Measurements from ENCODE around the gene SH3BGR.

SH3BGR gene

GRCh38 chr21:39441502-39442475 lies 10.0 kb upstream of the SH3BGR start:
- WGBS, result 67% methylated on average over 10 of the region's 13 CpGs
- H3K4me1 ChIP-seq (ENCODE audit: insufficient read depth, low read length), result peaks cover 17% of the 10 kb centered on the region

GRCh38 chr21:39444421-39445180 lies 7.2 kb upstream of the SH3BGR start:
- Histone ChIP-seq H3K9me3 (ENCODE audit: insufficient read depth, low read depth, low read length) (no peaks in the 10 kb centered on the region), H3K9ac (ENCODE audit: low read depth, low read length) (peak overlapping the region; percentile 71), H3K27ac (ENCODE audit: low read depth, low read length) (no peak overlapping the region), H3K4me3 (ENCODE audit: low read length) (peak overlapping the region; percentile 90), H3K36me3 (ENCODE audit: insufficient read depth, low read length) (no peaks in the 10 kb centered on the region), H3K27me3 (ENCODE audit: insufficient read depth, low read length) (no peaks in the 10 kb centered on the region; the same call in none of the 2 replicates), H3K4me1 (ENCODE audit: insufficient read depth, low read length) (peaks cover 17% of the 10 kb centered on the region)
- 25% methylated on average over 15 of the region's 15 CpGs for WGBS

More at GRCh38 chr21:39441502-39442475, 10.0 kb upstream of the SH3BGR start:
- H3K9me3 ChIP-seq (ENCODE audit: insufficient read depth, low read depth, low read length), result no peaks in the 10 kb centered on the region
- no peak overlapping the region for H3K27ac ChIP-seq (ENCODE audit: low read depth, low read length)
- no peaks in the 10 kb centered on the region for H3K36me3 ChIP-seq (ENCODE audit: insufficient read depth, low read length)
- no peaks in the 10 kb centered on the region; the same call in none of the 2 replicates for H3K27me3 ChIP-seq (ENCODE audit: insufficient read depth, low read length)
- H3K9ac ChIP-seq (ENCODE audit: low read depth, low read length), result no peak overlapping the region
- H3K4me3 ChIP-seq (ENCODE audit: low read length), result no peak overlapping the region

- Histone ChIP-seq H3K9me3 (ENCODE audit: insufficient read depth, low read depth, low read length) (no peaks in the 10 kb centered on the region), H3K4me3 (ENCODE audit: low read length) (peak within 1 kb of the TSS; percentile 90), H3K36me3 (ENCODE audit: insufficient read depth, low read length) (no peaks in the 10 kb centered on the region), H3K27ac (ENCODE audit: low read depth, low read length) (peak within 1 kb of the TSS; percentile 66), H3K27me3 (ENCODE audit: insufficient read depth, low read length) (no peaks in the 10 kb centered on the region; the same call in none of the 2 replicates), H3K4me1 (ENCODE audit: insufficient read depth, low read length) (peaks cover 23% of the 10 kb centered on the region), H3K9ac (ENCODE audit: low read depth, low read length) (peak within 1 kb of the TSS; percentile 71)
- WGBS, result under 1% methylated on average over 82 of the region's 83 CpGs
These were observed 6.2 kb upstream of the SH3BGR start, which contains the start of gene LCA5L for GRCh38 chr21:39445321-39446269. Gene LCA5L, minus strand, starts transcription at chr21:39445778. Its CDS starts 17,285 bp downstream, at chr21:39428493.

- no peaks in the 10 kb centered on the region for H3K9me3 ChIP-seq (ENCODE audit: insufficient read depth, low read depth, low read length)
- H3K27me3 ChIP-seq (ENCODE audit: insufficient read depth, low read length), result no peaks in the 10 kb centered on the region; the same call in none of the 2 replicates
- no peak overlapping the region for H3K4me3 ChIP-seq (ENCODE audit: low read length)
- H3K4me1 ChIP-seq (ENCODE audit: insufficient read depth, low read length), result peaks cover 34% of the 10 kb centered on the region
- 96% methylated on average over 7 of the region's 7 CpGs for WGBS
- no peak overlapping the region for H3K9ac ChIP-seq (ENCODE audit: low read depth, low read length)
- no peaks in the 10 kb centered on the region for H3K36me3 ChIP-seq (ENCODE audit: insufficient read depth, low read length)
- no peak overlapping the region for H3K27ac ChIP-seq (ENCODE audit: low read depth, low read length)
These were observed 4.5 kb upstream of the SH3BGR start for GRCh38 chr21:39447264-39447663.

- peak overlapping the region; percentile 32; the same call in 1 of the 2 replicates for H3K9ac ChIP-seq (ENCODE audit: low read depth, low read length)
- H3K27ac ChIP-seq (ENCODE audit: low read depth, low read length), result no peak overlapping the region
- H3K27me3 ChIP-seq (ENCODE audit: insufficient read depth, low read length), result no peaks in the 10 kb centered on the region
- H3K4me3 ChIP-seq (ENCODE audit: low read length), result peak overlapping the region; percentile 38
- peaks cover 26% of the 10 kb centered on the region for H3K4me1 ChIP-seq (ENCODE audit: insufficient read depth, low read length)
- no peaks in the 10 kb centered on the region for H3K9me3 ChIP-seq (ENCODE audit: insufficient read depth, low read depth, low read length)
- WGBS, result 81% methylated on average over 10 of the region's 10 CpGs
- no peaks in the 10 kb centered on the region for H3K36me3 ChIP-seq (ENCODE audit: insufficient read depth, low read length)
These were observed 618 bp downstream of the SH3BGR start for GRCh38 chr21:39452207-39452969.

- Histone ChIP-seq H3K36me3 (ENCODE audit: insufficient read depth, low read length) (no peaks in the 10 kb centered on the region), H3K9ac (ENCODE audit: low read depth, low read length) (no peak overlapping the region), H3K4me3 (ENCODE audit: low read length) (no peak overlapping the region), H3K27ac (ENCODE audit: low read depth, low read length) (no peak overlapping the region), H3K9me3 (ENCODE audit: insufficient read depth, low read depth, low read length) (no peaks in the 10 kb centered on the region), H3K27me3 (ENCODE audit: insufficient read depth, low read length) (no peaks in the 10 kb centered on the region), H3K4me1 (ENCODE audit: insufficient read depth, low read length) (peaks cover 26% of the 10 kb centered on the region)
- WGBS, result 86% methylated on average over 6 of the region's 6 CpGs
These were observed 1.2 kb downstream of the SH3BGR start for GRCh38 chr21:39452970-39453342.

GRCh38 chr21:39453571-39454179 lies 1.9 kb downstream of the SH3BGR start:
- WGBS, result 95% methylated on average over 4 of the region's 4 CpGs
- H3K36me3 ChIP-seq (ENCODE audit: insufficient read depth, low read length), result no peaks in the 10 kb centered on the region
- peaks cover 26% of the 10 kb centered on the region for H3K4me1 ChIP-seq (ENCODE audit: insufficient read depth, low read length)
- no peaks in the 10 kb centered on the region for H3K27me3 ChIP-seq (ENCODE audit: insufficient read depth, low read length)
- H3K9ac ChIP-seq (ENCODE audit: low read depth, low read length), result no peak overlapping the region
- H3K9me3 ChIP-seq (ENCODE audit: insufficient read depth, low read depth, low read length), result no peaks in the 10 kb centered on the region
- no peak overlapping the region for H3K4me3 ChIP-seq (ENCODE audit: low read length)
- no peak overlapping the region for H3K27ac ChIP-seq (ENCODE audit: low read depth, low read length)

- peaks cover 25% of the 10 kb centered on the region for H3K4me1 ChIP-seq (ENCODE audit: insufficient read depth, low read length)
- no peak overlapping the region for H3K9ac ChIP-seq (ENCODE audit: low read depth, low read length)
- H3K27ac ChIP-seq (ENCODE audit: low read depth, low read length), result no peak overlapping the region
- no peak overlapping the region for H3K4me3 ChIP-seq (ENCODE audit: low read length)
- 77% methylated on average over 6 of the region's 6 CpGs for WGBS
- no peaks in the 10 kb centered on the region for H3K36me3 ChIP-seq (ENCODE audit: insufficient read depth, low read length)
- no peaks in the 10 kb centered on the region for H3K9me3 ChIP-seq (ENCODE audit: insufficient read depth, low read depth, low read length)
- H3K27me3 ChIP-seq (ENCODE audit: insufficient read depth, low read length), result no peaks in the 10 kb centered on the region
These were observed 3.3 kb downstream of the SH3BGR start for GRCh38 chr21:39454949-39455668.

GRCh38 chr21:39456665-39457064 lies 4.9 kb downstream of the SH3BGR start:
- no peak overlapping the region for H3K9ac ChIP-seq (ENCODE audit: low read depth, low read length)
- no peak overlapping the region for H3K27ac ChIP-seq (ENCODE audit: low read depth, low read length)
- no peaks in the 10 kb centered on the region for H3K9me3 ChIP-seq (ENCODE audit: insufficient read depth, low read depth, low read length)
- no peak overlapping the region for H3K4me3 ChIP-seq (ENCODE audit: low read length)
- no peaks in the 10 kb centered on the region for H3K36me3 ChIP-seq (ENCODE audit: insufficient read depth, low read length)
- peaks cover 12% of the 10 kb centered on the region for H3K4me1 ChIP-seq (ENCODE audit: insufficient read depth, low read length)
- H3K27me3 ChIP-seq (ENCODE audit: insufficient read depth, low read length), result no peaks in the 10 kb centered on the region
- WGBS, result 89% methylated on average over 1 of the region's 3 CpGs
